Measurements from ENCODE around the gene TBX2.

GRCh38 chr17:61387011-61387410, 12.6 kb upstream of the TBX2 start:
- TF ChIP-seq CTCF (IDR thresholded peaks at IDR 0.05) (no peak), POLR2A (IDR thresholded peaks at IDR 0.05) (no peak)

Measured in adrenal gland (tissue), 5 donors.